Mucosa of stomach (tissue), 1 donor: ENCODE results near the gene PIK3CB.

Experiments used
- H3K27me3 ChIP-seq: one replicate; pipeline ENCODE4 v1.7.0; 2013; ENCODE audit warnings: mild to moderate bottlenecking, low read length; ENCODE audit not compliant: control insufficient read depth, insufficient read depth
- H3K36me3 ChIP-seq: one replicate; pipeline ENCODE4 v1.7.0; 2013; ENCODE audit warnings: low read length; ENCODE audit not compliant: control insufficient read depth, insufficient read depth
- H3K4me1 ChIP-seq: one replicate; pipeline ENCODE4 v1.7.0; 2013; ENCODE audit warnings: mild to moderate bottlenecking, low read length; ENCODE audit not compliant: control insufficient read depth, insufficient read depth
- H3K4me3 ChIP-seq: one replicate; pipeline ENCODE4 v1.7.0; 2013; ENCODE audit warnings: low read length
- H3K9ac ChIP-seq: one replicate; pipeline ENCODE4 v1.7.0; 2013; ENCODE audit warnings: mild to moderate bottlenecking, low read length, moderate library complexity
- H3K9me3 ChIP-seq: one replicate; pipeline ENCODE4 v1.7.0; 2013; ENCODE audit warnings: mild to moderate bottlenecking, low read length, moderate library complexity; ENCODE audit not compliant: control insufficient read depth
- donor health status: Pancreatic carcinoma.

PIK3CB gene

GRCh38 chr3:138646513-138646912 lies 188.2 kb downstream of the PIK3CB start:
- H3K4me1 ChIP-seq: no peaks in the 10 kb centered on the region
- H3K36me3 ChIP-seq: peaks cover 9% of the 10 kb centered on the region
- H3K9me3 ChIP-seq: no peaks in the 10 kb centered on the region
- H3K4me3 ChIP-seq: no peak overlapping the region
- H3K9ac ChIP-seq: no peak overlapping the region
- no peaks in the 10 kb centered on the region for H3K27me3 ChIP-seq

- H3K9me3 ChIP-seq: no peaks in the 10 kb centered on the region
- H3K36me3 ChIP-seq: peaks cover 9% of the 10 kb centered on the region
- H3K9ac ChIP-seq: no peak overlapping the region
- H3K4me3 ChIP-seq: no peak overlapping the region
- no peaks in the 10 kb centered on the region for H3K27me3 ChIP-seq
- no peaks in the 10 kb centered on the region for H3K4me1 ChIP-seq
Measured at GRCh38 chr3:138646008-138646407, 188.7 kb downstream of the PIK3CB start.

GRCh38 chr3:138642927-138643253 lies 191.8 kb downstream of the PIK3CB start:
- H3K9ac ChIP-seq: no peak overlapping the region
- no peaks in the 10 kb centered on the region for H3K9me3 ChIP-seq
- H3K4me1 ChIP-seq: no peaks in the 10 kb centered on the region
- H3K27me3 ChIP-seq: no peaks in the 10 kb centered on the region
- no peaks in the 10 kb centered on the region for H3K36me3 ChIP-seq
- no peak overlapping the region for H3K4me3 ChIP-seq

DNA sequence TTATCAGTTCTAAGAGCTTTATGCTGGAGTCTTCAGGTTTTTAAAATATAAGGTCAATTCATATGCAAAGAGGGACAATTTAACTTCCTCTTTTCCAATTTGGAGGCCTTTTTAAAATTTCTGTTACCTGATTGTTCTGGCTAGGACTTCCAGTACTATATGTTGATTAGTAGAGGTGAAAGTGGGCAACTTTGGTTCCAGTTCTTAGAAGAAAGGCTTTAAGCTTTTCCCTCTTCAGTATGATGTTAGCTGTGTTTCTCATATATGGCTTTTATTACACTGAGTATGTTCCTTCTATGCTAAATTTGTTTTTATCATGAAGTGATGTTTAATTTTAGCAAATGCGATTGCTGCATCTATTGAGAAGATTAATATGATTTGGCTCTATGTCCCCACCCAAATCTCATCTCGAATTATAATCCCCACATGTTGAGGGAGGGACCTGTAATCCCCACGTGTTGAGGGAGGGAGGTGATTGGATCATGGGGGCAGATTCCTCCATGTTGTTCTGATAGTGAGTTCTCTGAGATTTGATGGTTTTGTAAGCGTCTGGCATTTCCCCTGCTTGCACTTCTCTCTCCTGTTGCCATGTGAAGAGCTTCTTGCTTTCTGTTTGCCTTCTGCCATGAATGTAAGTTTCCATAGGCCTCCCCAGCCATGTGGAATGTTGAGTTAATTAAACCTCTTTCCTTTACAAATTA lies 192.4 kb downstream of the PIK3CB start:
- Histone ChIP-seq H3K4me3 (no peak overlapping the region), H3K27me3 (no peaks in the 10 kb centered on the region), H3K36me3 (no peaks in the 10 kb centered on the region), H3K4me1 (no peaks in the 10 kb centered on the region), H3K9me3 (no peaks in the 10 kb centered on the region), H3K9ac (no peak overlapping the region)

- no peaks in the 10 kb centered on the region for H3K27me3 ChIP-seq
- no peak overlapping the region for H3K9ac ChIP-seq
Measured at GRCh38 chr3:138640537-138640936, 194.2 kb downstream of the PIK3CB start.

DNA sequence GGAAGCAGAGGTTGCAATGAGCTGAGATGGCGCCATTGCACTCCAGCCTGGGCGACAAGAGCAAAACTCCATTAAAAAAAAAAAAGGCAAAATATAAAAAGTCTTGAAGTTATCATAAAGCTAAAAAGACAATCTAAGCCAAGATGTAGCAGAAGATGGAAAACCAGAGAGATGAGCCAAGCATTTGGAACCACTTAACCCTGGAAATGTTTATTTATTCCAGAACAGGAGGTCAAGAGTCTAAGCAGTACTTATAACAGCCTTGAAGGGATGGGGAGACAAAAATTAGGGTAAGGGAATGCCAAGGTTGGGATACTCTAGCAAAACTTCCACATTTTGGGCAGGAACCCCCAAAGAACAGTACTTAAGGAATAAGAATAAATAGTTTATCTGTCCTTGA lies 196.1 kb downstream of the PIK3CB start:
- Histone ChIP-seq H3K36me3 (no peaks in the 10 kb centered on the region), H3K9me3 (no peaks in the 10 kb centered on the region), H3K4me3 (no peak overlapping the region), H3K9ac (no peak overlapping the region), H3K4me1 (no peaks in the 10 kb centered on the region), H3K27me3 (no peaks in the 10 kb centered on the region)

More at GRCh38 chr3:138640537-138640936, 194.2 kb downstream of the PIK3CB start:
- Histone ChIP-seq H3K4me3 (no peak overlapping the region), H3K9me3 (no peaks in the 10 kb centered on the region), H3K4me1 (no peaks in the 10 kb centered on the region), H3K36me3 (no peaks in the 10 kb centered on the region)

DNA sequence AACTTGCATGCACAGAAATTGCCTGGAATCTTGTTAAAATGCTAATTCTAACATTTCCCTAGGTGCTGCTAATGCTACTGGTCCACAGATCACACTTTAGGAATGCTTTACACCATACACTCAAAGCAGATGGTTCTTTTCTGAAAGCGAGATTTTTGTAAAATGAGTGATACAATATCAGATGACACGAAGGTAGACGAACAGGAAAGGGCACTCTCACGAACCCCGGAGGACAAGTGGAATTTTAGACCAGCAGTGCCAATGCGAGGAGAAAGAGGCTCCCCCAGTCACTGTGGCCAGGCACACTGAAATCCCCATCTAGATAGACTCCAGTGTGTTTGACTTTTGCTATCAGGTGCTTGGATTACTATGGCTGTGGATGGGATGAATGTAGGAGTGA lies 205.2 kb downstream of the PIK3CB start:
- no peaks in the 10 kb centered on the region for H3K9me3 ChIP-seq
- no peak overlapping the region for H3K4me3 ChIP-seq
- H3K27me3 ChIP-seq: no peaks in the 10 kb centered on the region
- H3K9ac ChIP-seq: no peak overlapping the region
- H3K36me3 ChIP-seq: no peaks in the 10 kb centered on the region
- no peaks in the 10 kb centered on the region for H3K4me1 ChIP-seq

DNA sequence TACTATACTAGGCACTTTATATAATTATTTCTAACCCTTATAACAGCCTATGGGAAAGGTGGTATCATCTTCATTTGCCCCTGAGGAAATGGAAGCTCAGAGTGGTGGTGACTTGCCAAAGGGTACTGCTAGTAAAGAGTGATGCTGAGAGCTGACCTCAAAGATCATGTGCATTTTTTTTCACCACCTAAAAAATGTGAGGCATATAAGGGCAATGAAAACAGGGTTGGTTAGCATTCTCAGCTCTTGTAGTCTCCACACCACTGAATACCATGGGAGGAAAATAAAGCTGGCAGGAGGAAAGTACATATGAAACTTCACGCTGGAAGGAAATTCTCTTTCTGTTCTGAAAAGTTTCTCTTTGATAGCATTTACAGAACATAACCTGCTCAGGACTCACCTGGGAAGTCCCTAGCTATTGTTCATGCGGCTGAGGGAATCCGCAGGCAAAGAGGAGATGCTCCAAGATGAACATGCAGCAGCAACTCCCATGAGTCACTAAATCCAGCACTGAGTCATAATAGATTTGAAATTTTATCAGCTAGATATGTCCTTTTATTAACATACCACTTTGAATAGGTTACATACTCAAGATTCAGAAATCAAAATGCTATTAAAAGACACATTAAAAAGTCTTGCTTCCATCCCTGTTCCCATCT lies 208.9 kb downstream of the PIK3CB start:
- Histone ChIP-seq H3K9ac (no peak overlapping the region), H3K4me1 (no peaks in the 10 kb centered on the region), H3K9me3 (no peaks in the 10 kb centered on the region), H3K4me3 (no peak overlapping the region), H3K27me3 (no peaks in the 10 kb centered on the region), H3K36me3 (no peaks in the 10 kb centered on the region)

DNA sequence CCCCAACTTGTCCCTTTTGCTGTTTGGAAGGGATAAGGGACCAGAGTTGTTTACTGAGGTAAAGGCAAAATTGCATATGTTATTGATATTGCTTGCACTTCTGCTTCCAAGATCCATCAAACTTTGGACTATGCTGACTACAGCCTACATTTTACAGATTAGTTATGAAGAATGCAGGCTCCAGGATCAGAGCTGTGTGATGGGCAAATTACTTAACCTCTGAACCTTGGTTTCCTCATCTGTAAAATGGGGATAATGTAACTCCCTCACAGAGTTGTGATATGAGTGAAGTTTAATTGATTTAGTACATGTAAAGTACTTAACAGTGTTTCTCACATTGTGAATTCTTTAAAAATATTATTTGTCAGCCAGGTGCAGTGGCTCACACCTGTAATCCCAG lies 210.2 kb downstream of the PIK3CB start:
- Histone ChIP-seq H3K27me3 (no peaks in the 10 kb centered on the region), H3K4me1 (no peaks in the 10 kb centered on the region), H3K4me3 (no peak overlapping the region), H3K9ac (no peak overlapping the region), H3K36me3 (no peaks in the 10 kb centered on the region), H3K9me3 (no peaks in the 10 kb centered on the region)

DNA sequence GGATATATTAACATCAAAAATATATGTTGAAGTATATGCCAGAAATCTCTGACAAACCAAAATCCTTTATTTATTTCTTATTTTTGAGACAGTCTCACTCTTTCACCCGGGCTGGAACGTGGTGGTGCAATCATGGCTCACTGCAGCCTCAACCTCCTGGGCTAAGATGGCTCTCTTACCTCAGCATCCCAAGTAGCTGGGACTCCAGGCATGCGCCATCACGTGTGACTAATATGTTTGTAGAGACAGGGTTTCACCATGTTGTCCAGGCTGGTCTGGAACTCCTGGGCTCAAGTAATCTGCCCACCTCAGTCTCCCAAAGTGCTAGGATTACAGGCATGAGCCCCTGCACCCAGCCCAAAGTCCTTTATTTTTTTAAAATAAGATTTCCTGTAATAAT lies 214.3 kb downstream of the PIK3CB start:
- no peaks in the 10 kb centered on the region for H3K27me3 ChIP-seq
- H3K36me3 ChIP-seq: no peaks in the 10 kb centered on the region
- no peaks in the 10 kb centered on the region for H3K9me3 ChIP-seq
- no peak overlapping the region for H3K4me3 ChIP-seq
- no peak overlapping the region for H3K9ac ChIP-seq
- H3K4me1 ChIP-seq: no peaks in the 10 kb centered on the region

- no peaks in the 10 kb centered on the region for H3K36me3 ChIP-seq
- H3K9me3 ChIP-seq: no peaks in the 10 kb centered on the region
- H3K27me3 ChIP-seq: no peaks in the 10 kb centered on the region
- no peak overlapping the region for H3K4me3 ChIP-seq
- no peaks in the 10 kb centered on the region for H3K4me1 ChIP-seq
- no peak overlapping the region for H3K9ac ChIP-seq
Measured at GRCh38 chr3:138615462-138615861, 219.3 kb downstream of the PIK3CB start.

GRCh38 chr3:138609898-138610266 lies 224.8 kb downstream of the PIK3CB start:
- no peaks in the 10 kb centered on the region for H3K36me3 ChIP-seq
- no peaks in the 10 kb centered on the region for H3K9me3 ChIP-seq
- no peak overlapping the region for H3K4me3 ChIP-seq
- H3K27me3 ChIP-seq: no peaks in the 10 kb centered on the region
- peak overlapping the region; percentile 94 for H3K9ac ChIP-seq
- peaks cover 6% of the 10 kb centered on the region for H3K4me1 ChIP-seq
